ENCODE data around the gene CRADD. TPM values are rescaled to one million over a fixed set of nuclear protein-coding genes. Genes with fewer than 3 reads are reported as not detected.

CRADD gene
- total and polyA plus RNA-seq, 2 donors (not counting 3 experiments of a cell fraction or from before 2014, with no cell fraction given): 11.7 to 14.5 TPM

GRCh38 chr12:93663006-93663728, 14.0 kb upstream of the CRADD start:
- Histone ChIP-seq H3K36me3 (ENCODE audit: control insufficient read depth in 2 of 2, extremely low read depth in 1 of 2, insufficient read depth in 2 of 2, low read length in 2 of 2) (no peaks in the 10 kb centered on the region), H4K20me1 (replicated peaks; ENCODE audit: control insufficient read depth, extremely low read depth, insufficient read depth, low read length) (no peaks in the 10 kb centered on the region), H2AFZ (ENCODE audit: low read depth, low read length) (no peak overlapping the region), H3K27me3 (ENCODE audit: control insufficient read depth in 2 of 2, insufficient read depth in 2 of 2, low read length in 2 of 2) (peaks cover 7 to 8% of the 10 kb centered on the region in 2 experiments), H3K79me2 (ENCODE audit: control insufficient read depth, insufficient read depth, low read length) (no peaks in the 10 kb centered on the region), H3K4me3 (replicated peaks in 1 of 3; ENCODE audit: insufficient read depth in 1 of 3, low read depth in 1 of 3, low read length in 3 of 3) (no peak overlapping the region), H3K27ac (ENCODE audit: insufficient read depth, low read depth, low read length) (no peak overlapping the region), H3K9me1 (replicated peaks; ENCODE audit: control insufficient read depth, extremely low read depth, insufficient read depth, low read length) (no peaks in the 10 kb centered on the region), H3K9me3 (replicated peaks; ENCODE audit: control insufficient read depth, insufficient read depth, low read length) (no peaks in the 10 kb centered on the region), H3K9ac (replicated peaks; ENCODE audit: extremely low read depth, insufficient read depth, low read length) (no peak overlapping the region), H3K4me2 (ENCODE audit: insufficient read depth, low read length) (no peak overlapping the region), H3K4me1 (ENCODE audit: control insufficient read depth, extremely low read depth, insufficient read depth, low read length) (no peaks in the 10 kb centered on the region)
- no peak for FAIRE-seq
- TF ChIP-seq EZH2 (IDR thresholded peaks at IDR 0.05; ENCODE audit: borderline replicate concordance, low read depth, low read length, severe bottlenecking) (no peak), GATA2 (IDR thresholded peaks at IDR 0.05; ENCODE audit: insufficient read depth, insufficient read length, low read depth, low read length) (no peak), JUN (IDR thresholded peaks at IDR 0.05; ENCODE audit: borderline replicate concordance, insufficient read depth, insufficient read length, low read depth) (no peak), MYC (IDR thresholded peaks at IDR 0.05; ENCODE audit: low read depth, low read length) (no peak), CTCF (IDR thresholded peaks at IDR 0.05; ENCODE audit: extremely low read depth in 1 of 2, insufficient read depth in 1 of 2, low read depth in 1 of 2, low read length in 2 of 2) (no peak), POLR2AphosphoS5 (IDR thresholded peaks at IDR 0.05; ENCODE audit: insufficient read depth, low read depth, low read length) (no peak), POLR2A (IDR thresholded peaks at IDR 0.05; ENCODE audit: low read depth, low read length) (no peak), FOS (IDR thresholded peaks at IDR 0.05; ENCODE audit: borderline replicate concordance, insufficient read depth, low read length) (no peak)
- TF ChIP-seq, protein P1, sequence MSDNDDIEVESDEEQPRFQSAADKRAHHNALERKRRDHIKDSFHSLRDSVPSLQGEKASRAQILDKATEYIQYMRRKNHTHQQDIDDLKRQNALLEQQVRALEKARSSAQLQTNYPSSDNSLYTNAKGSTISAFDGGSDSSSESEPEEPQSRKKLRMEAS (IDR thresholded peaks at IDR 0.05; ENCODE audit: insufficient read depth, insufficient read length): no peak
- intact Hi-C loops (cut with micrococcal nuclease): no loop called here
- POLR2A ChIA-PET: no interaction called here
- no TSS peak for BruUV-seq (replicated peaks)
- CTCF ChIA-PET: interaction anchor here (0.8 kb wide), 1 partner anchor 19 kb away, joined by 3 read pairs; no protein-coding TSS in a partner anchor
- dilution Hi-C loops (cut with MboI; ENCODE audit: extremely low pct_ligation_motif_present, low sequenced_read_pairs): no loop called here
- DNase-seq (ENCODE audit: low read depth, low spot score): no peak
